Measurements from ENCODE around the gene PRSS22. TPM values are rescaled to one million over a fixed set of nuclear protein-coding genes. Genes with fewer than 3 reads are reported as not detected.
A peak's percentile ranks its signal among the peaks of the same experiment; 100 is the strongest.

PRSS22 gene
- total and polyA plus RNA-seq, 10 of the 15 experiments (the other 5 are each of a cell fraction or from before 2014, with no cell fraction given): not detected

DNA sequence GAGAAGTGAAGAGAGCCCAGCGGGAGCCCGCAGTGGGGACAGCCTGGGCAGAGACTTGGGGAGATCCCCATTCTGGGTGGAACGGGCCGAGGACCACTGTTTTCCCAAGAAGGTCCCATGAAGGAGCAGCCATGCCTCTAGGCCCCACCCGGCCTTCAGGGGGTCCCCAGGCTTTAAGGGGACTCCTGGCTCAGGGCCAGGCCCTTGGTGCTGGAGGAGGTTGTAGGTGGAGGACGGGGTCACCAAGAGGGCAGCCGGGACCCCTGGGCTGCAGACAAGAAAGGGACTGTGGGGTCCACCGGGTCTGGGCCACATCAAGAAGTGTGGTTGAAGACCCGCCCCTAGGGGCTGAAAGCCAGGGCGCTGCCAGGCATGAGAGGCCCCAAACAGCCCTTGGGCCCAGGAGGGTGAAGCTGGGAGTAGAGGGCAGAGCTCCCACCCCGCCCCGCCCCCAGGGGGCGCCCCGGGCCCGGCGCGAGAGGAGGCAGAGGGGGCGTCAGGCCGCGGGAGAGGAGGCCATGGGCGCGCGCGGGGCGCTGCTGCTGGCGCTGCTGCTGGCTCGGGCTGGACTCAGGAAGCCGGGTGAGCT, 41.1 kb downstream of the PRSS22 start, which contains the start of gene PRSS21:
PRSS21 (plus strand) TSS at position 487 of the 589 bp plus-strand sequence; CDS start at position 519, 32 bp downstream.
- ChIA-PET POLR2A (no interaction called here), CTCF (no interaction called here), RAD21 (ENCODE audit: unreplicated experiment) (no interaction called here), SMC1A (ENCODE audit: uncharacterized antibody, unreplicated experiment) (no interaction called here)
- Histone ChIP-seq H3K27me3 (replicated peaks in 1 of 2; ENCODE audit: control insufficient read depth in 2 of 2, insufficient read depth in 2 of 2, low read length in 1 of 2) (peaks cover 0 to 1% of the 10 kb centered on the region in 2 experiments; a peak in 2 of 4 replicates), H3K9me3 (replicated peaks; ENCODE audit: control insufficient read depth, insufficient read depth, low read length) (no peaks in the 10 kb centered on the region), H2AFZ (ENCODE audit: control insufficient read depth, low read depth, low read length) (peak within 1 kb of the TSS; percentile 39), H3K4me1 (ENCODE audit: control insufficient read depth, insufficient read depth, low read length) (no peaks in the 10 kb centered on the region), H3K27ac (ENCODE audit: control insufficient read depth, insufficient read depth) (peak within 1 kb of the TSS; percentile 58), H3K36me3 (ENCODE audit: control insufficient read depth in 2 of 2, insufficient read depth in 2 of 2, low read length in 1 of 2) (no peaks in the 10 kb centered on the region), H3K4me2 (ENCODE audit: control insufficient read depth, insufficient read depth) (peak within 1 kb of the TSS; percentile 48; the same call in 1 of the 2 replicates), H3K4me3 (peak within 1 kb of the TSS; percentile 58; the same call in 1 of the 2 replicates), H4K20me1 (ENCODE audit: control insufficient read depth, insufficient read depth) (no peaks in the 10 kb centered on the region), H3K9ac (ENCODE audit: control insufficient read depth, insufficient read depth, low read length) (peak within 1 kb of the TSS; percentile 65), H3K79me2 (ENCODE audit: control insufficient read depth, insufficient read depth, low read length) (peaks cover 7% of the 10 kb centered on the region)
- intact Hi-C loops (cut with micrococcal nuclease; ENCODE audit: unreplicated experiment): no loop called here
- FAIRE-seq (no peak), ATAC-seq (peak; percentile 19; the same call in 1 of the 3 replicates), DNase-seq (ENCODE audit: low read depth, low spot score) (no peak)
- WGBS (ENCODE audit: insufficient coverage, insufficient replicate concordance, low lambda C conversion rate, missing lambda C conversion rate): 34% methylated on average over 10 of the region's 28 CpGs
- in situ Hi-C loops (cut with MboI): no loop called here
- TF ChIP-seq YY1 (IDR thresholded peaks at IDR 0.05; ENCODE audit: low read depth, low read length) (0 out of 2 replicates have a peak, but pooled peaks have one; percentile 44), EGR1 (IDR thresholded peaks at IDR 0.05; ENCODE audit: borderline replicate concordance in 1 of 2, low read depth in 2 of 2, low read length in 2 of 2) (0 out of 3 replicates have a peak, but pooled peaks of 1 of the 2 experiments have one; percentile 13), RAD21 (IDR thresholded peaks at IDR 0.05; ENCODE audit: insufficient read depth, low read depth, low read length) (peak; percentile 33; the same call in 1 of the 2 replicates), FOXK2 (IDR thresholded peaks at IDR 0.05) (no peak)
- TF ChIP-seq, protein P1, sequence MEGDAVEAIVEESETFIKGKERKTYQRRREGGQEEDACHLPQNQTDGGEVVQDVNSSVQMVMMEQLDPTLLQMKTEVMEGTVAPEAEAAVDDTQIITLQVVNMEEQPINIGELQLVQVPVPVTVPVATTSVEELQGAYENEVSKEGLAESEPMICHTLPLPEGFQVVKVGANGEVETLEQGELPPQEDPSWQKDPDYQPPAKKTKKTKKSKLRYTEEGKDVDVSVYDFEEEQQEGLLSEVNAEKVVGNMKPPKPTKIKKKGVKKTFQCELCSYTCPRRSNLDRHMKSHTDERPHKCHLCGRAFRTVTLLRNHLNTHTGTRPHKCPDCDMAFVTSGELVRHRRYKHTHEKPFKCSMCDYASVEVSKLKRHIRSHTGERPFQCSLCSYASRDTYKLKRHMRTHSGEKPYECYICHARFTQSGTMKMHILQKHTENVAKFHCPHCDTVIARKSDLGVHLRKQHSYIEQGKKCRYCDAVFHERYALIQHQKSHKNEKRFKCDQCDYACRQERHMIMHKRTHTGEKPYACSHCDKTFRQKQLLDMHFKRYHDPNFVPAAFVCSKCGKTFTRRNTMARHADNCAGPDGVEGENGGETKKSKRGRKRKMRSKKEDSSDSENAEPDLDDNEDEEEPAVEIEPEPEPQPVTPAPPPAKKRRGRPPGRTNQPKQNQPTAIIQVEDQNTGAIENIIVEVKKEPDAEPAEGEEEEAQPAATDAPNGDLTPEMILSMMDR (IDR thresholded peaks at IDR 0.05 in 2 of 3, conservative IDR thresholded peaks at IDR 0.05 in 1 of 3; ENCODE audit: control insufficient read depth in 2 of 3, extremely low read depth in 1 of 3, insufficient read depth in 1 of 3, low read depth in 3 of 3, low read length in 3 of 3): peak in 2 of 3 experiments; percentile 25 to 39; a peak in 4 of 6 replicates
- TF ChIP-seq, protein P2, sequence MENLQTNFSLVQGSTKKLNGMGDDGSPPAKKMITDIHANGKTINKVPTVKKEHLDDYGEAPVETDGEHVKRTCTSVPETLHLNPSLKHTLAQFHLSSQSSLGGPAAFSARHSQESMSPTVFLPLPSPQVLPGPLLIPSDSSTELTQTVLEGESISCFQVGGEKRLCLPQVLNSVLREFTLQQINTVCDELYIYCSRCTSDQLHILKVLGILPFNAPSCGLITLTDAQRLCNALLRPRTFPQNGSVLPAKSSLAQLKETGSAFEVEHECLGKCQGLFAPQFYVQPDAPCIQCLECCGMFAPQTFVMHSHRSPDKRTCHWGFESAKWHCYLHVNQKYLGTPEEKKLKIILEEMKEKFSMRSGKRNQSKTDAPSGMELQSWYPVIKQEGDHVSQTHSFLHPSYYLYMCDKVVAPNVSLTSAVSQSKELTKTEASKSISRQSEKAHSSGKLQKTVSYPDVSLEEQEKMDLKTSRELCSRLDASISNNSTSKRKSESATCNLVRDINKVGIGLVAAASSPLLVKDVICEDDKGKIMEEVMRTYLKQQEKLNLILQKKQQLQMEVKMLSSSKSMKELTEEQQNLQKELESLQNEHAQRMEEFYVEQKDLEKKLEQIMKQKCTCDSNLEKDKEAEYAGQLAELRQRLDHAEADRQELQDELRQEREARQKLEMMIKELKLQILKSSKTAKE (IDR thresholded peaks at IDR 0.05; ENCODE audit: low read depth, poor library complexity, severe bottlenecking): no peak
- no TSS peak for BruUV-seq (replicated peaks)

Data from GM12878 (cell line).